ENCODE results near the gene USP13. TPM values are rescaled to one million over a fixed set of nuclear protein-coding genes. Genes with fewer than 3 reads are reported as not detected.

Gene USP13
- total and polyA plus RNA-seq, 2 experiments from 2014 or later = 9.6 to 15.7 TPM

DNA sequence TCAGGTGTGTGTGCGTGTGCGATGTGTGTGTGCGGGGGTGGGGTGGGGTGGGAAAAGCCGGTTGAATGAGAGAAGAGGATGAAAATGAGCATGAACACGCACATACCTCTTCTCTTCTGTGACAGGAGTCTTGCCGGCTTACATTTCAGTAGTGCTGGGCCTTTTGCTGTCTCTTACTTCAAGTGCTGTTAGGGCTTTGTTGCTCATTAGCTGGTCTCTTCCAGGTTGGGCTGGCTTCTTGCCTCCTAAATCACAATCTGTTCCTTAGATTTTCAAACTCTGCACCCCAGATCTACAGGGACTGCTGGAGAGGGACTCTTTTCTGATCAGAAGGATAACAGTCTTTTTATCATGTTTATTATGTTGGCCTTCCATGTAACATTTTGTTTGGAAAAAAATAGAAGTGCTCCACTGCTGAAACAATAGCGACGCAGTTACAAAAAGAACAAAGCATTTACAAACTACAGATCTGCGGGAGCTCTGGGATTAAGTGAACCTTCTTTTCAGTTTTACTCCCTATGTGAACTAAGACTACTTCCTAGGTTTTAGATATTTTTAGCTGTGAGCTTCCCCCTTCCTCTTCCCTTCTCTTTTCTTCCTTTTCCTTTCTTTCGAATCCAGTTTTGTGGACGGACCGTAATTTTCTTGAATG lies 48.5 kb downstream of the USP13 start:
- H3K79me2 ChIP-seq = peaks cover 3% of the 10 kb centered on the region
- no peaks in the 10 kb centered on the region for H3K4me1 ChIP-seq (ENCODE audit: insufficient read depth)
- no peak for DNase-seq (ENCODE audit: low spot score)
- 88% methylated on average over 11 of the region's 12 CpGs for WGBS (ENCODE audit: low lambda C conversion rate, missing lambda C conversion rate)
- no peaks in the 10 kb centered on the region for H4K20me1 ChIP-seq (ENCODE audit: insufficient read depth, poor library complexity, severe bottlenecking)
- no peak overlapping the region for H3K27ac ChIP-seq
- no peak overlapping the region for H3K4me2 ChIP-seq
- no peak for TF ChIP-seq EZH2 (IDR thresholded peaks at IDR 0.05; ENCODE audit: borderline replicate concordance)
- TF ChIP-seq, protein P1, sequence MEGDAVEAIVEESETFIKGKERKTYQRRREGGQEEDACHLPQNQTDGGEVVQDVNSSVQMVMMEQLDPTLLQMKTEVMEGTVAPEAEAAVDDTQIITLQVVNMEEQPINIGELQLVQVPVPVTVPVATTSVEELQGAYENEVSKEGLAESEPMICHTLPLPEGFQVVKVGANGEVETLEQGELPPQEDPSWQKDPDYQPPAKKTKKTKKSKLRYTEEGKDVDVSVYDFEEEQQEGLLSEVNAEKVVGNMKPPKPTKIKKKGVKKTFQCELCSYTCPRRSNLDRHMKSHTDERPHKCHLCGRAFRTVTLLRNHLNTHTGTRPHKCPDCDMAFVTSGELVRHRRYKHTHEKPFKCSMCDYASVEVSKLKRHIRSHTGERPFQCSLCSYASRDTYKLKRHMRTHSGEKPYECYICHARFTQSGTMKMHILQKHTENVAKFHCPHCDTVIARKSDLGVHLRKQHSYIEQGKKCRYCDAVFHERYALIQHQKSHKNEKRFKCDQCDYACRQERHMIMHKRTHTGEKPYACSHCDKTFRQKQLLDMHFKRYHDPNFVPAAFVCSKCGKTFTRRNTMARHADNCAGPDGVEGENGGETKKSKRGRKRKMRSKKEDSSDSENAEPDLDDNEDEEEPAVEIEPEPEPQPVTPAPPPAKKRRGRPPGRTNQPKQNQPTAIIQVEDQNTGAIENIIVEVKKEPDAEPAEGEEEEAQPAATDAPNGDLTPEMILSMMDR (IDR thresholded peaks at IDR 0.05; ENCODE audit: poor library complexity) = no peak
- TF ChIP-seq EZH2phosphoT487 (IDR thresholded peaks at IDR 0.05; ENCODE audit: low read depth, severe bottlenecking, unreplicated experiment) = no peak
- H3K9me3 ChIP-seq (ENCODE audit: low read depth) = no peaks in the 10 kb centered on the region
- H3K9me2 ChIP-seq (replicated peaks; ENCODE audit: insufficient read depth) = no peaks in the 10 kb centered on the region
- H3K36me3 ChIP-seq (replicated peaks; ENCODE audit: insufficient read depth, low read depth) = no peaks in the 10 kb centered on the region
- no peaks in the 10 kb centered on the region for H3K27me3 ChIP-seq
- no peak overlapping the region for H2AFZ ChIP-seq
- H3K4me3 ChIP-seq = no peak overlapping the region

DNA sequence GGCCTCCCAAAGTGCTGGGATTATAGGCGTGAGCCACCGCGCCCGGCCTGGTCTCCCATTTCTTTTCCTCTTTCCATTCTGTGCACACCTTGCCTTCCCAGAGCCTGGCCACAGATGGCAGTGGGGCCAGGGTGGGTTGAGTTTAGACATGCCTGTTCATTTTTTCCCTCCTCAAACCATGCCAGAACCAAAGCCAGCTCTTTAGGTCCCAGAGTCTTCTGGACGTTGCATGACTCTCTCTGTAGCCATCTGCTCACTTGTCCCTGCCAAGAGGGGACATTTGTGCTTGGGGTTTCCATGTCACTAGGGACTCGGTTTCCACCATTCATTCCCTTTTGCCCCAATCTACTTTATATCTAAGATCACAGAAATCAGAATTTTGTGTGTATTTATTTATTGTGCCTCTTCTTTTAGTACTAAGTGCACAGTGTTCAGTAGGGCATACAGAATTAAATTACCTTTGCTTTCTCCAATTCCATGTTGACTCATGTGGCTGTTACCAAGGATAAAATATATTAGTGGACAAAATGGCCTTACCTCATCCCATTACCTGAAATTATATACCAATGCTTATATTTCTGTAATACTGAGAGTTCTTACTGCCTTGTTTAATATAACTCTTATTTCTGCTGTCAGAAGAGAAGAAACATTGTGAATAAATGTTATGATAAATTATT lies 49.6 kb downstream of the USP13 start:
- Histone ChIP-seq H3K27me3 (no peaks in the 10 kb centered on the region), H3K9me2 (replicated peaks; ENCODE audit: insufficient read depth) (no peaks in the 10 kb centered on the region), H4K20me1 (ENCODE audit: insufficient read depth, poor library complexity, severe bottlenecking) (no peaks in the 10 kb centered on the region), H3K4me1 (ENCODE audit: insufficient read depth) (no peaks in the 10 kb centered on the region), H3K9me3 (ENCODE audit: low read depth) (no peaks in the 10 kb centered on the region), H3K36me3 (replicated peaks; ENCODE audit: insufficient read depth, low read depth) (no peaks in the 10 kb centered on the region), H3K79me2 (peaks cover 3% of the 10 kb centered on the region), H3K4me3 (no peak overlapping the region), H2AFZ (no peak overlapping the region), H3K4me2 (no peak overlapping the region), H3K27ac (no peak overlapping the region)
- TF ChIP-seq EZH2 (IDR thresholded peaks at IDR 0.05; ENCODE audit: borderline replicate concordance) (no peak), EZH2phosphoT487 (IDR thresholded peaks at IDR 0.05; ENCODE audit: low read depth, severe bottlenecking, unreplicated experiment) (no peak)
- TF ChIP-seq, protein P1 (IDR thresholded peaks at IDR 0.05; ENCODE audit: poor library complexity) = no peak
- DNase-seq (ENCODE audit: low spot score) = no peak
- 93% methylated on average over 6 of the region's 6 CpGs for WGBS (ENCODE audit: low lambda C conversion rate, missing lambda C conversion rate)

DNA sequence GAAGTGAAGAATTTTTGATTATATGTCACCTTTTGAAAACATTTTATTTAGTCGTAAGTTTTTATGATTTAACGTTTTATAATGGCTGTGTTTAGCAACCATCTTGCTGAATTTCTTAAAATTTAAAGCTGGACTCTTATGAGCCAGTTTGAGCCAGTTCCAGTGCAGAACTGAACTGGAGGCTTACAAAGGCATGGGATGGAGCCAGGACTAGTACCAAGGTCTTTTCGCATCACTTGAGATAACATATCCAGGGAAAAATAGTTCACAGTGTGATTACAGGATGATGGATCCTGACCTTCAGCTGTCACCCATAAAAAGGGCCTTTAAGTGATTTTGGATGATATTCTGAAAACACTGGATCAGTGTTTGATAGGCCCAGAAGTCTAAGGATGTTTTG lies 51.0 kb downstream of the USP13 start:
- Histone ChIP-seq H3K27ac (no peak overlapping the region), H3K4me3 (no peak overlapping the region), H3K9me2 (replicated peaks; ENCODE audit: insufficient read depth) (no peaks in the 10 kb centered on the region), H3K27me3 (no peaks in the 10 kb centered on the region), H2AFZ (no peak overlapping the region), H3K9me3 (ENCODE audit: low read depth) (no peaks in the 10 kb centered on the region), H3K4me2 (no peak overlapping the region), H3K79me2 (no peaks in the 10 kb centered on the region), H3K36me3 (replicated peaks; ENCODE audit: insufficient read depth, low read depth) (no peaks in the 10 kb centered on the region), H3K4me1 (ENCODE audit: insufficient read depth) (no peaks in the 10 kb centered on the region), H4K20me1 (ENCODE audit: insufficient read depth, poor library complexity, severe bottlenecking) (no peaks in the 10 kb centered on the region)
- 94% methylated on average over 3 of the region's 3 CpGs for WGBS (ENCODE audit: low lambda C conversion rate, missing lambda C conversion rate)
- no peak for TF ChIP-seq EZH2phosphoT487 (IDR thresholded peaks at IDR 0.05; ENCODE audit: low read depth, severe bottlenecking, unreplicated experiment)
- no peak for TF ChIP-seq EZH2 (IDR thresholded peaks at IDR 0.05; ENCODE audit: borderline replicate concordance)
- TF ChIP-seq, protein P1 (IDR thresholded peaks at IDR 0.05; ENCODE audit: poor library complexity) = no peak
- no peak for DNase-seq (ENCODE audit: low spot score)

All from hepatocyte (in vitro differentiated cells).